GM12878 (cell line): ENCODE data around the gene RAP1B.
"Not testable (repeated sequence)": the region's sequence is repeated elsewhere in the genome, so short reads cannot be mapped to it uniquely, and the experiment has no call there.

Experiments
- CEBPB ChIP-seq, 2 experiments: fragments of 150-350 bp in 1 of 2; IDR thresholded peaks; 2 replicates each; pipeline ENCODE4 v1.6.1; 2012 to 2014; ENCODE audit warnings: low read depth in 2 of 2, low read length in 2 of 2, borderline replicate concordance in 1 of 2, inconsistent platforms in 1 of 2
- MXI1 ChIP-seq: fragments of 150-350 bp; IDR thresholded peaks from 2 replicates; pipeline ENCODE4 v1.6.1; 2011; ENCODE audit warnings: low read depth, mild to moderate bottlenecking, inconsistent platforms, low read length, improper control_type of control experiment
- TF ChIP-seq, protein P1 (sequence below), 3 experiments: IDR thresholded peaks in 2 of 3; conservative IDR thresholded peaks in 1 of 3; 2 replicates each; pipeline ENCODE4 v1.5.1; 2011; ENCODE audit warnings: low read depth in 3 of 3, low read length in 3 of 3, mild to moderate bottlenecking in 3 of 3, control low read depth in 2 of 3, moderate library complexity in 2 of 3, inconsistent platforms in 1 of 3, mixed read lengths in 1 of 3; ENCODE audit not compliant: control insufficient read depth in 2 of 3, insufficient read depth in 1 of 3; ENCODE audit errors: extremely low read depth in 1 of 3

- TF ChIP-seq MXI1; CEBPB (IDR thresholded peaks at IDR 0.05; ENCODE audit: borderline replicate concordance in 1 of 2, low read depth in 2 of 2, low read length in 2 of 2): not testable (repeated sequence)
- TF ChIP-seq, protein P1, sequence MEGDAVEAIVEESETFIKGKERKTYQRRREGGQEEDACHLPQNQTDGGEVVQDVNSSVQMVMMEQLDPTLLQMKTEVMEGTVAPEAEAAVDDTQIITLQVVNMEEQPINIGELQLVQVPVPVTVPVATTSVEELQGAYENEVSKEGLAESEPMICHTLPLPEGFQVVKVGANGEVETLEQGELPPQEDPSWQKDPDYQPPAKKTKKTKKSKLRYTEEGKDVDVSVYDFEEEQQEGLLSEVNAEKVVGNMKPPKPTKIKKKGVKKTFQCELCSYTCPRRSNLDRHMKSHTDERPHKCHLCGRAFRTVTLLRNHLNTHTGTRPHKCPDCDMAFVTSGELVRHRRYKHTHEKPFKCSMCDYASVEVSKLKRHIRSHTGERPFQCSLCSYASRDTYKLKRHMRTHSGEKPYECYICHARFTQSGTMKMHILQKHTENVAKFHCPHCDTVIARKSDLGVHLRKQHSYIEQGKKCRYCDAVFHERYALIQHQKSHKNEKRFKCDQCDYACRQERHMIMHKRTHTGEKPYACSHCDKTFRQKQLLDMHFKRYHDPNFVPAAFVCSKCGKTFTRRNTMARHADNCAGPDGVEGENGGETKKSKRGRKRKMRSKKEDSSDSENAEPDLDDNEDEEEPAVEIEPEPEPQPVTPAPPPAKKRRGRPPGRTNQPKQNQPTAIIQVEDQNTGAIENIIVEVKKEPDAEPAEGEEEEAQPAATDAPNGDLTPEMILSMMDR (IDR thresholded peaks at IDR 0.05 in 2 of 3, conservative IDR thresholded peaks at IDR 0.05 in 1 of 3; ENCODE audit: control insufficient read depth in 2 of 3, extremely low read depth in 1 of 3, insufficient read depth in 1 of 3, low read depth in 3 of 3, low read length in 3 of 3), result not testable (repeated sequence)
Measured at GRCh38 chr12:68637439-68637838, 26.7 kb downstream of the RAP1B start.
